Heart left ventricle (tissue), 16 donors: ENCODE data around the gene CARD10. TPM values are rescaled to one million over a fixed set of nuclear protein-coding genes. Genes with fewer than 3 reads are reported as not detected.
A peak's percentile ranks its signal among the peaks of the same experiment; 100 is the strongest.

ENCODE experiments used
- ATAC-seq, 4 donors: fragments of 200-7000 bp; cut with Tn5 transposase; one replicate each; pipeline ENCODE4 v1.9.1; 2020 to 2022; ENCODE audit warnings: moderate library complexity in 4 of 4, mild to moderate bottlenecking in 3 of 4, moderate number of reproducible peaks in 1 of 4
- DNase-seq, 5 donors: peaks; one replicate each; pipeline ENCODE4 v3.0.0-alpha.2; 2020
- H3K27ac ChIP-seq, 12 donors: fragments of 200-600 bp; sonication (generic) in 4 of 12; one replicate each; pipeline versions ENCODE4 v1.5.0 to v1.8.0; 2016 to 2022; ENCODE audit warnings: mild to moderate bottlenecking in 2 of 12
- H3K27me3 ChIP-seq, 9 donors: fragments of 200-600 bp; sonication (generic) in 2 of 9; one replicate each; pipeline versions ENCODE4 v1.5.1 to v1.8.0; 2016 to 2022; ENCODE audit warnings: mild to moderate bottlenecking in 3 of 9
- H3K36me3 ChIP-seq, 9 donors: fragments of 200-600 bp; sonication (generic) in 2 of 9; one replicate each; pipeline versions ENCODE4 v1.5.0 to v1.8.0; 2018 to 2022; ENCODE audit warnings: mild to moderate bottlenecking in 2 of 9
- H3K4me1 ChIP-seq, 12 donors: fragments of 200-600 bp; sonication (generic) in 4 of 12; one replicate each; pipeline versions ENCODE4 v1.5.0 to v1.8.0; 2016 to 2022; ENCODE audit warnings: mild to moderate bottlenecking in 3 of 12
- H3K4me3 ChIP-seq, 12 donors: fragments of 200-600 bp; sonication (generic) in 4 of 12; one replicate each; pipeline versions ENCODE4 v1.5.0 to v1.8.0; 2017 to 2022; ENCODE audit warnings: mild to moderate bottlenecking in 9 of 12, moderate library complexity in 4 of 12
- H3K9me3 ChIP-seq, 12 donors: fragments of 200-600 bp; sonication (generic) in 4 of 12; one replicate each; pipeline versions ENCODE4 v1.5.0 to v1.8.0; 2016 to 2022; ENCODE audit warnings: mild to moderate bottlenecking in 1 of 12
- CTCF ChIP-seq, 12 donors: fragments of 200-600 bp; sonication (generic) in 4 of 12; IDR thresholded peaks; one replicate each; pipeline versions ENCODE4 v1.5.0 to v1.8.0; 2018 to 2022; ENCODE audit warnings: antibody characterized with exemption in 12 of 12, mild to moderate bottlenecking in 5 of 12
- POLR2A ChIP-seq, 2 donors: fragments of 450-650 bp; IDR thresholded peaks; one replicate each; pipeline ENCODE4 v1.6.1; 2017; ENCODE audit warnings: antibody characterized with exemption in 2 of 2, mild to moderate bottlenecking in 2 of 2, moderate library complexity in 2 of 2
- WGBS, 4 donors: extraction: QIAGEN DNeasy Blood & Tissue Kit in 2 of 4; methylation state at CpG; one replicate each; pipeline versions ENCODE4 v1.1.5 to v1.1.7; 2013 to 2018; 5-methylcytosine and 5-hydroxymethylcytosine counted together
- intact Hi-C, 10 donors: fragments of 100-400 bp; cut with DNase I; formaldehyde crosslinking; loops; one replicate each; pipeline versions ENCODE4 v1.11.1 to v1.14.2; 2022
- polyA plus RNA-seq, 2 donors: library from polyadenylated mRNA; stranded (reverse); fragments of 200-250 nt; gene quantifications; one replicate each; pipeline ENCODE4 v1.2.3, GENCODE V29; 2013
- total RNA-seq, 9 donors: library from RNA; depleted of rRNA in 2 of 9; stranded (reverse); fragments of >200 nt in 2 of 9; fragmentation: NEBNext Ultra II Directional in 3 of 9; extraction: Animal tissue kit (Norgen Biotek cat#: 25700) in 3 of 9; gene quantifications; one replicate each; pipeline versions ENCODE4 v1.1.0 to v1.2.4, GENCODE V29; 2016 to 2023
- donor health status: ischemic (EF 13 %, LVEDD 7.1; RV severe dilation, severe dysfunction).
- donor health status: healthy with polysubstance abuse.
- donor health status: DM: no; HTN: yes; CAD: no.
- donor health status: DM: no; HTN: no; CAD: no.
- donor health status: ischemic (EF 25% LVEDD 6.9; RV normal size, moderate dysfunction).
- donor health status: ischemic (EF 25% LVEDD 5.7; RV mildly dilated, moderate dysfunction).
- donor health status: healthy.
- donor health status: DM: yes; HTN: yes; CAD: no.
- donor health status: ischemic (EF 35%, LVEDD 5.7; RV mildly dilated, moderate dysfunction).
- donor health status: nonischemic (EF 11% LVEDD 7.7; RV severe dilation, severe dysfunction).
- donor health status: DM: yes; HTN: yes; CAD: no.
- donor health status: PGD.
- donor health status: ischemic (EF 29% LVEDD 5.4; RV normal size, mild dysfunction).
- donor health status: nonischemic (EF 23%, LVEDD 6.1; RV moderate dilation, normal function).

The CARD10 gene
- total and polyA plus RNA-seq, 11 donors: 5.2 to 13.9 (median 8.1) TPM

GRCh38 chr22:37485395-37486223 is 33.6 kb downstream of the CARD10 start:
- 51 to 66% (median 59%) methylated on average over 12 to 26 of the region's 26 CpGs for WGBS, 4 donors
- no peaks in the 10 kb centered on the region for H3K9me3 ChIP-seq
- intact Hi-C loops: loop anchor here in 1 of 10 donors (5.0 kb wide), 1 partner anchor 48 kb away; no protein-coding TSS in a partner anchor
- ATAC-seq (peak in 2 of 4 donors; percentile 0 to 2), DNase-seq (no peak)
- peaks cover 0 to 40% (median 17%) of the 10 kb centered on the region in 12 donors for H3K4me1 ChIP-seq
- peaks cover 0 to 3% (median 0%) of the 10 kb centered on the region in 9 donors for H3K36me3 ChIP-seq
- H3K27ac ChIP-seq: peak overlapping the region; percentile 55 to 97 (median 84)
- no peak for TF ChIP-seq POLR2A (IDR thresholded peaks at IDR 0.05)
- no peak for TF ChIP-seq CTCF (IDR thresholded peaks at IDR 0.05)
- peaks cover 0 to 18% (median 0%) of the 10 kb centered on the region in 9 donors for H3K27me3 ChIP-seq
- peak overlapping the region; percentile 7 to 77 (median 52) for H3K4me3 ChIP-seq

GRCh38 chr22:37484480-37485394 is 34.5 kb downstream of the CARD10 start:
- Histone ChIP-seq H3K4me1 (peaks cover 0 to 40% (median 17%) of the 10 kb centered on the region in 12 donors), H3K27me3 (peaks cover 0 to 14% (median 0%) of the 10 kb centered on the region in 9 donors), H3K36me3 (peaks cover 0 to 7% (median 0%) of the 10 kb centered on the region in 9 donors), H3K9me3 (no peaks in the 10 kb centered on the region), H3K27ac (peak overlapping the region; percentile 55 to 97 (median 84)), H3K4me3 (peak overlapping the region in 11 of 12 donors; percentile 25 to 77 (median 52))
- intact Hi-C loops: loop anchor here in 2 of 10 donors (5.0 kb wide), 2 partner anchors 33 to 47 kb away; partner anchors contain the start of gene CARD10 (in 1 of the 2)
- 54 to 61% (median 57%) methylated on average over 21 to 39 of the region's 39 CpGs for WGBS, 4 donors
- peak in 1 of 2 donors; percentile 12 for TF ChIP-seq POLR2A (IDR thresholded peaks at IDR 0.05)
- no peak for TF ChIP-seq CTCF (IDR thresholded peaks at IDR 0.05)
- DNase-seq (peak; percentile 78 to 89 (median 83)), ATAC-seq (peak; percentile 27 to 82 (median 54))

- Histone ChIP-seq H3K27ac (peak overlapping the region in 7 of 12 donors; percentile 81 to 97 (median 86)), H3K9me3 (no peaks in the 10 kb centered on the region), H3K36me3 (peaks cover 0 to 24% (median 3%) of the 10 kb centered on the region in 9 donors), H3K4me3 (peak overlapping the region in 2 of 12 donors; percentile 2 to 57), H3K4me1 (peaks cover 0 to 40% (median 17%) of the 10 kb centered on the region in 12 donors), H3K27me3 (peaks cover 0 to 21% (median 0%) of the 10 kb centered on the region in 9 donors)
- intact Hi-C loops: loop anchor here in 1 of 10 donors (5.0 kb wide), 1 partner anchor 34 kb away; the partner anchor contains the start of gene CARD10
- DNase-seq: no peak
- 64 to 68% (median 66%) methylated on average over 13 of the region's 13 CpGs for WGBS, 4 donors
- no peak for ATAC-seq
- TF ChIP-seq POLR2A (IDR thresholded peaks at IDR 0.05) (no peak), CTCF (IDR thresholded peaks at IDR 0.05) (no peak)
Observed at GRCh38 chr22:37483050-37483449, 36.2 kb downstream of the CARD10 start.
